AG08396 (cell line): ENCODE measurements around the gene AMPH.
"Not testable (repeated sequence)": the region's sequence is repeated elsewhere in the genome, so short reads cannot be mapped to it uniquely, and the experiment has no call there.

Source experiments
- DNase-seq: peaks from one replicate; pipeline ENCODE4 v3.0.0; 2012; ENCODE audit warnings: low spot score, mixed read lengths

The AMPH gene

GRCh38 chr7:38350777-38351176 is 280.4 kb downstream of the AMPH start:
- not testable (repeated sequence) for DNase-seq

GRCh38 chr7:38349869-38350583 is 281.1 kb downstream of the AMPH start:
- DNase-seq = not testable (repeated sequence)

GRCh38 chr7:38349126-38349795 is 281.9 kb downstream of the AMPH start:
- not testable (repeated sequence) for DNase-seq

GRCh38 chr7:38345299-38346172 is 285.6 kb downstream of the AMPH start:
- not testable (repeated sequence) for DNase-seq

GRCh38 chr7:38344741-38345140 is 286.4 kb downstream of the AMPH start:
- not testable (repeated sequence) for DNase-seq

GRCh38 chr7:38342135-38342534 is 289.0 kb downstream of the AMPH start:
- not testable (repeated sequence) for DNase-seq

GRCh38 chr7:38341172-38341705 is 289.9 kb downstream of the AMPH start:
- not testable (repeated sequence) for DNase-seq

- no peak for DNase-seq
Measured at GRCh38 chr7:38339953-38340819, 291.0 kb downstream of the AMPH start.

- not testable (repeated sequence) for DNase-seq
Measured at GRCh38 chr7:38336148-38336515, 295.0 kb downstream of the AMPH start.

GRCh38 chr7:38335492-38336147 is 295.6 kb downstream of the AMPH start:
- DNase-seq = peak; percentile 71

GRCh38 chr7:38335128-38335491 is 296.1 kb downstream of the AMPH start:
- DNase-seq = no peak

GRCh38 chr7:38334163-38334562 is 297.0 kb downstream of the AMPH start:
- no peak for DNase-seq
